Panc1 (cell line): Measurements from ENCODE around the gene SEC31A. TPM values are rescaled to one million over a fixed set of nuclear protein-coding genes. Genes with fewer than 3 reads are reported as not detected.

Source experiments
- ATAC-seq: fragments of 200-7000 bp; cut with Tn5 transposase; 2 replicates; pipeline ENCODE4 v1.9.1; 2020; ENCODE audit warnings: mild to moderate bottlenecking, moderate library complexity
- BruUV-seq: library from RNA; stranded (reverse); fragments of 400-500 nt; replicated peaks from 2 replicates; lab custom pipeline; 2021; lab: Mats Ljungman, UMichigan
- CTCF ChIA-PET: fragments of 300-600 bp; sonication (Branson Sonifier 250); formaldehyde crosslinking; loops from one replicate; lab custom pipeline; 2022; ENCODE audit warnings: antibody characterized with exemption; lab: Charles Lee
- POLR2A ChIA-PET: fragments of 300-600 bp; sonication (Branson Sonifier 250); formaldehyde crosslinking; loops from one replicate; lab custom pipeline; 2022; ENCODE audit warnings: antibody characterized with exemption; lab: Charles Lee
- DNase-seq: peaks from one replicate; pipeline ENCODE4 v3.0.0-alpha.2; 2010; ENCODE audit warnings: low read depth, low spot score
- H3K27ac ChIP-seq: 2 replicates; pipeline ENCODE4 v1.5.1; 2011; ENCODE audit warnings: mild to moderate bottlenecking, low read length, inconsistent platforms
- H3K27me3 ChIP-seq: fragments of 200-500 bp; sonication (Bioruptor generic); 2 replicates; pipeline ENCODE4 v1.6.0; 2014; ENCODE audit warnings: low read length, inconsistent platforms; ENCODE audit not compliant: control insufficient read depth, insufficient read depth
- H3K36me3 ChIP-seq: fragments of 200-500 bp; sonication (Bioruptor generic); 2 replicates; pipeline ENCODE4 v1.5.1; 2014; ENCODE audit warnings: inconsistent platforms, mild to moderate bottlenecking, low read length, moderate library complexity; ENCODE audit not compliant: control insufficient read depth, insufficient read depth
- H3K4me1 ChIP-seq: 2 replicates; pipeline ENCODE4 v1.5.1; 2011; ENCODE audit warnings: inconsistent platforms, mild to moderate bottlenecking, low read length, moderate library complexity; ENCODE audit not compliant: control insufficient read depth, insufficient read depth
- H3K4me3 ChIP-seq, 2 experiments: 2 replicates each; pipeline ENCODE4 v1.5.1; 2011 to 2012; ENCODE audit warnings: low read depth in 2 of 2, low read length in 2 of 2, mild to moderate bottlenecking in 2 of 2, inconsistent platforms in 1 of 2, moderate library complexity in 1 of 2
- H3K9me3 ChIP-seq: fragments of 200-500 bp; sonication (Bioruptor generic); 2 replicates; pipeline ENCODE4 v1.5.1; 2014; ENCODE audit warnings: low read depth, mild to moderate bottlenecking, inconsistent platforms, low read length, moderate library complexity; ENCODE audit not compliant: control insufficient read depth, insufficient read depth
- POLR2AphosphoS5 ChIP-seq: IDR thresholded peaks from 2 replicates; pipeline ENCODE4 v1.6.1; 2012; ENCODE audit warnings: mild to moderate bottlenecking, low read depth, low read length, moderate library complexity
- SIN3A ChIP-seq: IDR thresholded peaks from 2 replicates; pipeline ENCODE4 v1.6.1; 2012; ENCODE audit warnings: low read depth, mild to moderate bottlenecking, low read length, moderate library complexity, borderline replicate concordance; ENCODE audit not compliant: insufficient read depth
- TCF7L2 ChIP-seq: IDR thresholded peaks from 2 replicates; pipeline ENCODE4 v1.6.1; 2011; ENCODE audit warnings: mild to moderate bottlenecking, low read depth, low read length, inconsistent platforms
- in situ Hi-C: cut with HindIII; loops from 2 replicates; pipeline ENCODE4 v1.10.0; 2016; ENCODE audit warnings: low sequenced_read_pairs, low pct_unique_long_range_greater_than_20kb
- intact Hi-C: fragments of 100-400 bp; cut with micrococcal nuclease; formaldehyde crosslinking; loops from one replicate; pipeline ENCODE4 v1.10.0; 2022; ENCODE audit not compliant: unreplicated experiment
- total RNA-seq: library from RNA; stranded (reverse); gene quantifications from one replicate; pipeline ENCODE4 v1.2.1, GENCODE V29; 2021; ENCODE audit not compliant: unreplicated experiment
- TF ChIP-seq, protein P1 (sequence below): fragments of 450-650 bp; IDR thresholded peaks from 2 replicates; pipeline ENCODE4 v1.5.1; 2017; ENCODE audit warnings: mild to moderate bottlenecking
- TF ChIP-seq, protein P2 (sequence below), 2 experiments: IDR thresholded peaks; 2 replicates each; pipeline ENCODE4 v1.6.1; 2011 to 2012; ENCODE audit warnings: low read depth in 2 of 2, control low read depth in 1 of 2, low read length in 1 of 2, mild to moderate bottlenecking in 1 of 2, moderate library complexity in 1 of 2; ENCODE audit not compliant: insufficient read depth in 1 of 2

The SEC31A gene
- total RNA-seq, 1 experiment from 2014 or later, result 107 TPM

DNA sequence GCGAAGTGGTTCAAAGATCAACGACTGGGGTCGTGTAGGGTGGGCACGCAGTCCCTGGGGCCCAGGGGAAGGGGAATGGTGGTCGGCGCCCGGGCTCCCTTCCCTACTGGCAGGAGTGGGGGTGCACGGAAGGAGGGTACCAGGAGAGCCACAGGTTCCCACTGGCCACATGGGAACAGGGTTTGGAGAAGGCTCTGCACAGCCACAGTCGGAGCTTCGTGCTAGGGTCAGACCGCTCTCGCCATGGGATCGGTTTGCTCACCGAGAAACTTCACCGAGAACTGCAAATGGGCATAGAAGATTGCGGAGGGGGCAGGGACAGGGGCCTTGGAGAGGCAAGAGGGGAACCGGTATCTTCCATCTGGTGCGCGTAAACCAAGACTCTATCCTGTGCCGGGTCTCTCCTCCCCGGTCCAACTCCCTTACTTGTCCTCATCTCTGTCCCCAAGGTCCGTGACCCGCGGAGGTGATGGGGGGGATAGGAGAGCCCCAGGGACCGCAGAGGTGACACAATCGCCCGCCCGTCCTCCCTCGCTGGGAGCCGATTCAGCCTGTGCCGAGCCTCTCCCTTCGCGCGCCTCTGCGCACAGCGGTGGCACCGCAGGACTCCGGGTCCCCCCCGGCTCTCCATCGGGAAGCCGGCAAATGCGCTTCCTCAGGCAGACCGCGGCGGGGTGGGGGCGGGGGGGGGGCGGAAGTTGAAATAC is 93.4 kb downstream of the SEC31A start:
- DNase-seq, result no peak
- intact Hi-C loops, result no loop called here
- in situ Hi-C loops, result no loop called here
- H3K4me3 ChIP-seq, result peak overlapping the region; percentile 15 to 50
- no peaks in the 10 kb centered on the region for H3K4me1 ChIP-seq
- no peaks in the 10 kb centered on the region for H3K9me3 ChIP-seq
- H3K36me3 ChIP-seq, result no peaks in the 10 kb centered on the region
- H3K27ac ChIP-seq, result no peak overlapping the region
- TF ChIP-seq SIN3A (no peak), POLR2AphosphoS5 (no peak), TCF7L2 (no peak)
- TF ChIP-seq, protein P1, sequence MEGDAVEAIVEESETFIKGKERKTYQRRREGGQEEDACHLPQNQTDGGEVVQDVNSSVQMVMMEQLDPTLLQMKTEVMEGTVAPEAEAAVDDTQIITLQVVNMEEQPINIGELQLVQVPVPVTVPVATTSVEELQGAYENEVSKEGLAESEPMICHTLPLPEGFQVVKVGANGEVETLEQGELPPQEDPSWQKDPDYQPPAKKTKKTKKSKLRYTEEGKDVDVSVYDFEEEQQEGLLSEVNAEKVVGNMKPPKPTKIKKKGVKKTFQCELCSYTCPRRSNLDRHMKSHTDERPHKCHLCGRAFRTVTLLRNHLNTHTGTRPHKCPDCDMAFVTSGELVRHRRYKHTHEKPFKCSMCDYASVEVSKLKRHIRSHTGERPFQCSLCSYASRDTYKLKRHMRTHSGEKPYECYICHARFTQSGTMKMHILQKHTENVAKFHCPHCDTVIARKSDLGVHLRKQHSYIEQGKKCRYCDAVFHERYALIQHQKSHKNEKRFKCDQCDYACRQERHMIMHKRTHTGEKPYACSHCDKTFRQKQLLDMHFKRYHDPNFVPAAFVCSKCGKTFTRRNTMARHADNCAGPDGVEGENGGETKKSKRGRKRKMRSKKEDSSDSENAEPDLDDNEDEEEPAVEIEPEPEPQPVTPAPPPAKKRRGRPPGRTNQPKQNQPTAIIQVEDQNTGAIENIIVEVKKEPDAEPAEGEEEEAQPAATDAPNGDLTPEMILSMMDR, result no peak
- TF ChIP-seq, protein P2, sequence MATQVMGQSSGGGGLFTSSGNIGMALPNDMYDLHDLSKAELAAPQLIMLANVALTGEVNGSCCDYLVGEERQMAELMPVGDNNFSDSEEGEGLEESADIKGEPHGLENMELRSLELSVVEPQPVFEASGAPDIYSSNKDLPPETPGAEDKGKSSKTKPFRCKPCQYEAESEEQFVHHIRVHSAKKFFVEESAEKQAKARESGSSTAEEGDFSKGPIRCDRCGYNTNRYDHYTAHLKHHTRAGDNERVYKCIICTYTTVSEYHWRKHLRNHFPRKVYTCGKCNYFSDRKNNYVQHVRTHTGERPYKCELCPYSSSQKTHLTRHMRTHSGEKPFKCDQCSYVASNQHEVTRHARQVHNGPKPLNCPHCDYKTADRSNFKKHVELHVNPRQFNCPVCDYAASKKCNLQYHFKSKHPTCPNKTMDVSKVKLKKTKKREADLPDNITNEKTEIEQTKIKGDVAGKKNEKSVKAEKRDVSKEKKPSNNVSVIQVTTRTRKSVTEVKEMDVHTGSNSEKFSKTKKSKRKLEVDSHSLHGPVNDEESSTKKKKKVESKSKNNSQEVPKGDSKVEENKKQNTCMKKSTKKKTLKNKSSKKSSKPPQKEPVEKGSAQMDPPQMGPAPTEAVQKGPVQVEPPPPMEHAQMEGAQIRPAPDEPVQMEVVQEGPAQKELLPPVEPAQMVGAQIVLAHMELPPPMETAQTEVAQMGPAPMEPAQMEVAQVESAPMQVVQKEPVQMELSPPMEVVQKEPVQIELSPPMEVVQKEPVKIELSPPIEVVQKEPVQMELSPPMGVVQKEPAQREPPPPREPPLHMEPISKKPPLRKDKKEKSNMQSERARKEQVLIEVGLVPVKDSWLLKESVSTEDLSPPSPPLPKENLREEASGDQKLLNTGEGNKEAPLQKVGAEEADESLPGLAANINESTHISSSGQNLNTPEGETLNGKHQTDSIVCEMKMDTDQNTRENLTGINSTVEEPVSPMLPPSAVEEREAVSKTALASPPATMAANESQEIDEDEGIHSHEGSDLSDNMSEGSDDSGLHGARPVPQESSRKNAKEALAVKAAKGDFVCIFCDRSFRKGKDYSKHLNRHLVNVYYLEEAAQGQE (IDR thresholded peaks at IDR 0.05; ENCODE audit: insufficient read depth in 1 of 2, low read depth in 2 of 2, low read length in 1 of 2), result no peak
- no TSS peak for BruUV-seq
- ChIA-PET CTCF (no interaction called here), POLR2A (no interaction called here)
- 0 out of 2 replicates have a peak, but pooled peaks have one; percentile 24 for ATAC-seq
- H3K27me3 ChIP-seq, result no peaks in the 10 kb centered on the region; the same call in 1 of the 2 replicates

DNA sequence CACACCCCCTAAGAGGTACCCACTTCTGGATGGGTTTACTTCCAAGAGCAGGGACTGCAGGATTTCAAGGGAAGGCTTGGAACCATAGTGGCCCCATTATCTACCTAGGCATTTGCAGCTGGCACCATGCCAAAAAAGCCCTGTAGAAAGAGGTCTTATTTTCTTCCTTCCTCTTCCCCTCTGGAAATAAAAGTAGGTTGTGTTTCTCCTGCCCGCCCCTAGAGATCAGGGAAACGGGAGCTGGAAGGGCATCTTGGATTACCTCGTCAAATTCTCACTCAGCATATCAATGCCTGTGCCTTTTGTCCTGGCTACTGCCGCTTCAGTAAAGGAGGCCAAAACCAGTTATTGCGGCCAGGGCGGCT is 93.9 kb downstream of the SEC31A start:
- in situ Hi-C loops (no loop called here), intact Hi-C loops (no loop called here)
- ATAC-seq, result no peak
- no TSS peak for BruUV-seq
- Histone ChIP-seq H3K36me3 (no peaks in the 10 kb centered on the region), H3K9me3 (no peaks in the 10 kb centered on the region), H3K27ac (no peak overlapping the region), H3K4me1 (no peaks in the 10 kb centered on the region), H3K4me3 (peak overlapping the region in 1 of 2 experiments; percentile 50; a peak in 2 of 4 replicates), H3K27me3 (no peaks in the 10 kb centered on the region; the same call in 1 of the 2 replicates)
- DNase-seq, result no peak
- ChIA-PET POLR2A (no interaction called here), CTCF (no interaction called here)
- TF ChIP-seq, protein P1, result no peak
- TF ChIP-seq SIN3A (no peak), POLR2AphosphoS5 (no peak), TCF7L2 (no peak)
- TF ChIP-seq, protein P2 (IDR thresholded peaks at IDR 0.05; ENCODE audit: insufficient read depth in 1 of 2, low read depth in 2 of 2, low read length in 1 of 2), result no peak
